Pancreas (tissue), 10 donors: ENCODE data around the gene LYZL1. TPM values are rescaled to one million over a fixed set of nuclear protein-coding genes. Genes with fewer than 3 reads are reported as not detected.
"Not testable (repeated sequence)": the region's sequence is repeated elsewhere in the genome, so short reads cannot be mapped to it uniquely, and the experiment has no call there.

Source experiments
- ATAC-seq, 4 donors: fragments of 200-7000 bp; cut with Tn5 transposase; one replicate each; pipeline versions ENCODE4 v1.8.0 to v1.9.1; 2020; ENCODE audit warnings: mild to moderate bottlenecking in 4 of 4, moderate library complexity in 4 of 4
- DNase-seq, 6 donors: peaks; one replicate each; pipeline ENCODE4 v3.0.0-alpha.2; 2020
- FAIRE-seq: peaks from 2 replicates; lab custom pipeline; 2012; peaks lifted over from hg19 to GRCh38; lab: Jason Lieb, UNC
- H3K27ac ChIP-seq, 4 donors: fragments of 200-600 bp; sonication (generic); 1 replicate in 3 of 4; 2 replicates in 1 of 4; pipeline versions ENCODE4 v1.5.0 to v1.8.0; 2020
- H3K27me3 ChIP-seq, 4 donors: fragments of 200-600 bp; one replicate each; pipeline ENCODE4 v1.8.0; 2021
- H3K36me3 ChIP-seq, 3 donors: fragments of 200-600 bp; sonication (generic) in 1 of 3; one replicate each; pipeline versions ENCODE4 v1.5.0 to v1.8.0; 2020 to 2021
- H3K4me1 ChIP-seq, 3 donors: fragments of 200-600 bp; one replicate each; pipeline ENCODE4 v1.8.0; 2021
- H3K4me3 ChIP-seq, 4 donors: fragments of 200-600 bp; sonication (generic) in 2 of 4; one replicate each; pipeline versions ENCODE4 v1.5.0 to v1.8.0; 2020 to 2021
- H3K9me3 ChIP-seq, 4 donors: fragments of 200-600 bp; one replicate each; pipeline ENCODE4 v1.8.0; 2021
- CTCF ChIP-seq, 4 donors: fragments of 200-600 bp; sonication (generic) in 3 of 4; IDR thresholded peaks; one replicate each; pipeline versions ENCODE4 v1.5.0 to v1.8.0; 2021; ENCODE audit warnings: antibody characterized with exemption in 4 of 4
- WGBS, 2 donors: extraction: QIAGEN DNeasy Blood & Tissue Kit; methylation state at CpG; one replicate each; pipeline ENCODE4 v1.1.7; 2013; 5-methylcytosine and 5-hydroxymethylcytosine counted together
- intact Hi-C, 3 donors: fragments of 100-400 bp; cut with DNase I; formaldehyde crosslinking; loops; one replicate each; pipeline versions ENCODE4 v1.11.1 to v1.14.2; 2022
- polyA plus RNA-seq, 2 donors: library from polyadenylated mRNA; stranded (reverse); fragments of 200-250 nt; gene quantifications; one replicate each; pipeline ENCODE4 v1.2.3, GENCODE V29; 2013
- total RNA-seq, 6 donors: library from RNA; stranded (reverse); fragmentation: NEBNext Ultra II Directional in 4 of 6; extraction: Animal tissue kit (Norgen Biotek cat#: 25700) in 4 of 6; gene quantifications; one replicate each; pipeline versions ENCODE4 v1.2.1 to v1.2.4, GENCODE V29; 2021 to 2023
- donor health status: healthy with polysubstance abuse.
- donor health status: DM: no; HTN: no; CAD: no; lungs with moderate emphysema.
- donor health status: DM: no; HTN: no; CAD: no.
- donor health status: control.
- donor health status: control.
- donor health status: Bipolar disorder and iron deficiency.
- donor health status: DM: yes; HTN: yes; CAD: no.
- donor health status: DM: no; HTN: no; CAD: no.
- donor health status: DM: no; HTN: no; CAD: no.
- donor health status: DM: yes; HTN: yes; CAD: no.

Gene LYZL1
- total and polyA plus RNA-seq, 8 donors, result not detected

GRCh38 chr10:29285624-29286051 lies 3.2 kb upstream of the LYZL1 start:
- FAIRE-seq, result no peak
- no peaks in the 10 kb centered on the region for H3K4me1 ChIP-seq
- no peaks in the 10 kb centered on the region for H3K9me3 ChIP-seq
- H3K4me3 ChIP-seq, result no peak overlapping the region
- WGBS, 2 donors, result 78 to 84% methylated on average over 4 of the region's 4 CpGs
- no peak overlapping the region for H3K27ac ChIP-seq
- no peak for DNase-seq
- intact Hi-C loops, result no loop called here
- ATAC-seq, result no peak
- TF ChIP-seq CTCF (IDR thresholded peaks at IDR 0.05), result no peak
- H3K27me3 ChIP-seq, result peaks cover 0 to 4% (median 2%) of the 10 kb centered on the region in 4 donors
- H3K36me3 ChIP-seq, result no peaks in the 10 kb centered on the region

DNA sequence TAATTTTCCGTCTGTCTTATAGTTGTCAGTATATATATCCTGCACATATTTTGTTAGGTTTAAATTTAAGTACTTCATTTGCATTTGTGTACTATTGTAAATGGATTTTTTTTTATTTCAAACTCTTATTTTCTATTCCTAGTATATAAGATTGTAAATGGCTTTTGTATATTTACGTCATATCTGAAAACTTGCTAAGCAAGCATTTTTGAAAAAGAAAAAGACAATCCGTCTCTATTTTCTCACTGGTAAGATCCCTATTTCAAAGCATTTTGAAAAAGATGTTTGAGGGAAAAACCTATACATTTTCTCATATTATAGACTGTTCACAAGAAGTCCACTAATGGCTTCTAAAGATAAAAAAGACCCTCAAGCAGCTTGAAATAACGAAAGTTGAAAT lies 1.2 kb upstream of the LYZL1 start:
- 71 to 74% methylated on average over 4 of the region's 4 CpGs for WGBS, 2 donors
- H3K4me1 ChIP-seq, result no peaks in the 10 kb centered on the region
- no peak for FAIRE-seq

DNA sequence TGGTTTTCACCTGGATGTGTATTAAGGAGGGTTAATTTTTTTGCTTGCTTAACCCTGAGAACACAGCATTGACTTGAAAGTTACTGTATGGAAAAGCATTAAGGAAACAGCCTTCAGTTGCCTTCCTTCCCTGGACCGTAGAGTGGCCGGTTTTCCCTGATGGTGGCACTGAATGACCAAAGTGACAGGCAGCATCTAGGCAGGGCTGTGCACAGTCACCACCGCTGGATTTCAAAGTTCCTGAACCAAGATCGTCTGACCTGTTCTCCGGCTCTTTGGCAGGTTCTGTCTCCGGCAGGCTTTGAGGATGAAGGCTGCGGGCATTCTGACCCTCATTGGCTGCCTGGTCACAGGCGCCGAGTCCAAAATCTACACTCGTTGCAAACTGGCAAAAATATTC lies 2.7 kb downstream of the LYZL1 start:
- H3K27me3 ChIP-seq, H3K4me1 ChIP-seq, H3K4me3 ChIP-seq, H3K36me3 ChIP-seq, H3K27ac ChIP-seq, intact Hi-C loops, H3K9me3 ChIP-seq, DNase-seq, FAIRE-seq, ATAC-seq: not testable (repeated sequence)
- 49 to 53% methylated on average over 6 to 8 of the region's 10 CpGs for WGBS, 2 donors

More for the DNA sequence above, 1.2 kb upstream of the LYZL1 start:
- Histone ChIP-seq H3K27ac (no peak overlapping the region), H3K27me3 (peaks cover 0 to 4% (median 2%) of the 10 kb centered on the region in 4 donors), H3K4me3 (no peak overlapping the region), H3K36me3 (no peaks in the 10 kb centered on the region), H3K9me3 (no peaks in the 10 kb centered on the region)
- ATAC-seq (no peak), DNase-seq (no peak)
- intact Hi-C loops, result no loop called here
- no peak for TF ChIP-seq CTCF (IDR thresholded peaks at IDR 0.05)

DNA sequence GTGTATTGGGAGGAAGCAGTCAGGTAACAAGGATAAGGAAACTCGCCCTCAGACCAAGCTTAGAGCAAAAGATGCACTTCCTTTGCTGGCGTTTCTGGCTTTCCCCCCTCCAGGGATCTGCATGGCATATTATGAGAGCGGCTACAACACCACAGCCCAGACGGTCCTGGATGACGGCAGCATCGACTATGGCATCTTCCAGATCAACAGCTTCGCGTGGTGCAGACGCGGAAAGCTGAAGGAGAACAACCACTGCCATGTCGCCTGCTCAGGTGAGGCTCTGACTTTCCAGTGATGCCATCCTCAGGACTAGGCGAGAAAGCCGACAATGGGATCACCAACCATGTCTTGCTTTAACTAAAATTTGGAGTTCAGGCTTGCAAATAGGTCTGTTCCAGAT lies 3.5 kb downstream of the LYZL1 start:
- intact Hi-C loops, H3K4me1 ChIP-seq, ATAC-seq, DNase-seq, H3K36me3 ChIP-seq, H3K27me3 ChIP-seq, H3K9me3 ChIP-seq, FAIRE-seq, H3K27ac ChIP-seq, H3K4me3 ChIP-seq: not testable (repeated sequence)
- WGBS, 2 donors, result 73 to 81% methylated on average over 13 of the region's 13 CpGs

- no peak overlapping the region for H3K4me3 ChIP-seq
- WGBS, 2 donors, result 41 to 59% methylated on average over 2 of the region's 2 CpGs
- ATAC-seq (no peak), FAIRE-seq (no peak), DNase-seq (no peak)
- H3K9me3 ChIP-seq, result no peaks in the 10 kb centered on the region
- no peaks in the 10 kb centered on the region for H3K36me3 ChIP-seq
- no peak overlapping the region for H3K27ac ChIP-seq
- H3K4me1 ChIP-seq, result no peaks in the 10 kb centered on the region
- no peak for TF ChIP-seq CTCF (IDR thresholded peaks at IDR 0.05)
- H3K27me3 ChIP-seq, result no peaks in the 10 kb centered on the region
- intact Hi-C loops, result no loop called here
Observed at GRCh38 chr10:29295813-29296212, 6.9 kb downstream of the LYZL1 start.

GRCh38 chr10:29297678-29298077 lies 8.8 kb downstream of the LYZL1 start:
- H3K36me3 ChIP-seq, result no peaks in the 10 kb centered on the region
- WGBS, 2 donors, result 36 to 41% methylated on average over 1 of the region's 1 CpG
- DNase-seq, result no peak
- FAIRE-seq, result no peak
- H3K4me1 ChIP-seq, result no peaks in the 10 kb centered on the region
- intact Hi-C loops, result no loop called here
- ATAC-seq, result no peak
- no peak overlapping the region for H3K27ac ChIP-seq
- no peak for TF ChIP-seq CTCF (IDR thresholded peaks at IDR 0.05)
- H3K4me3 ChIP-seq, result no peak overlapping the region
- H3K9me3 ChIP-seq, result no peaks in the 10 kb centered on the region
- H3K27me3 ChIP-seq, result no peaks in the 10 kb centered on the region
